GM23338 (cell line): ENCODE data around the gene RAB20. TPM values are rescaled to one million over a fixed set of nuclear protein-coding genes. Genes with fewer than 3 reads are reported as not detected.

Experiments used
- ATAC-seq: fragments of 200-7000 bp; cut with Tn5 transposase; 3 replicates; pipeline ENCODE4 v1.9.1; 2020
- DNase-seq: peaks from one replicate; pipeline ENCODE4 v3.0.0-alpha.2; 2015; ENCODE audit warnings: low spot score
- H2AFZ ChIP-seq: fragments of 200-600 bp; sonication (generic); 2 replicates; pipeline ENCODE4 v1.8.0; 2016; ENCODE audit warnings: antibody characterized with exemption, mild to moderate bottlenecking, moderate library complexity
- H3F3A ChIP-seq: fragments of 200-600 bp; sonication (generic); replicated peaks from 2 replicates; pipeline ENCODE4 v1.8.0; 2017; ENCODE audit warnings: antibody characterized with exemption, mixed run types, low read depth
- H3K27ac ChIP-seq: fragments of 200-600 bp; sonication (generic); 2 replicates; pipeline ENCODE4 v1.6.1; 2016; ENCODE audit warnings: low read depth
- H3K27me3 ChIP-seq: fragments of 200-600 bp; sonication (generic); 2 replicates; pipeline ENCODE4 v1.8.0; 2016; ENCODE audit warnings: mild to moderate bottlenecking, mixed run types, moderate library complexity; ENCODE audit not compliant: insufficient read depth
- H3K36me3 ChIP-seq: fragments of 200-600 bp; sonication (generic); 2 replicates; pipeline ENCODE4 v1.8.0; 2016; ENCODE audit warnings: mild to moderate bottlenecking; ENCODE audit not compliant: insufficient read depth
- H3K4me1 ChIP-seq: fragments of 200-600 bp; sonication (generic); 2 replicates; pipeline ENCODE4 v1.8.0; 2016; ENCODE audit warnings: mild to moderate bottlenecking, moderate library complexity; ENCODE audit not compliant: insufficient read depth
- H3K4me2 ChIP-seq: fragments of 200-600 bp; sonication (generic); 2 replicates; pipeline ENCODE4 v1.7.1; 2017; ENCODE audit warnings: mixed run types
- H3K4me3 ChIP-seq: fragments of 200-600 bp; sonication (generic); 2 replicates; pipeline ENCODE4 v1.6.1; 2016; ENCODE audit warnings: mixed run types
- H3K79me2 ChIP-seq: fragments of 200-600 bp; sonication (generic); replicated peaks from 2 replicates; pipeline ENCODE4 v1.8.0; 2017; ENCODE audit warnings: mild to moderate bottlenecking; ENCODE audit not compliant: insufficient read depth
- H3K9me2 ChIP-seq: fragments of 200-600 bp; sonication (generic); 2 replicates; pipeline ENCODE4 v1.8.0; 2017; ENCODE audit not compliant: insufficient read depth
- H4K20me1 ChIP-seq: fragments of 200-600 bp; sonication (generic); replicated peaks from 2 replicates; pipeline ENCODE4 v1.8.0; 2017; ENCODE audit warnings: mild to moderate bottlenecking; ENCODE audit not compliant: insufficient read depth
- H3K27ac Mint-ChIP-seq: 2 replicates; pipeline ENCODE4 v1.8.0; 2020; ENCODE audit warnings: inconsistent platforms, mild to moderate bottlenecking, moderate library complexity, mixed read lengths
- H3K27me3 Mint-ChIP-seq: 3 replicates; pipeline ENCODE4 v1.8.0; 2022; ENCODE audit warnings: low read depth, mild to moderate bottlenecking, moderate library complexity, mixed read lengths, inconsistent platforms; ENCODE audit not compliant: insufficient read depth, poor library complexity
- H3K36me3 Mint-ChIP-seq: 3 replicates; pipeline ENCODE4 v1.8.0; 2021; ENCODE audit warnings: low read depth, mild to moderate bottlenecking, inconsistent platforms, moderate library complexity, mixed read lengths
- H3K4me1 Mint-ChIP-seq: 3 replicates; pipeline ENCODE4 v1.8.0; 2020; ENCODE audit warnings: mild to moderate bottlenecking, inconsistent platforms, mixed read lengths
- H3K4me3 Mint-ChIP-seq: 3 replicates; pipeline ENCODE4 v1.8.0; 2021; ENCODE audit warnings: moderate library complexity, mild to moderate bottlenecking, inconsistent platforms, mixed read lengths
- H3K9me3 Mint-ChIP-seq: 3 replicates; pipeline ENCODE4 v1.8.0; 2020; ENCODE audit warnings: moderate library complexity, mild to moderate bottlenecking, inconsistent platforms, mixed read lengths
- CREB1 ChIP-seq: fragments of 250-450 bp; sonication (Bioruptor Pico); IDR thresholded peaks from 2 replicates; pipeline ENCODE4 v1.5.0; 2020; ENCODE audit warnings: low read depth, mild to moderate bottlenecking, moderate library complexity
- EZH2 ChIP-seq: fragments of 200-600 bp; sonication (generic); IDR thresholded peaks from one replicate; pipeline ENCODE4 v1.8.0; 2017; ENCODE audit warnings: antibody characterized with exemption, mild to moderate bottlenecking, low read depth; ENCODE audit not compliant: unreplicated experiment
- EZH2phosphoT487 ChIP-seq: fragments of 200-600 bp; sonication (generic); IDR thresholded peaks from one replicate; pipeline ENCODE4 v1.8.1; 2018; ENCODE audit warnings: antibody characterized with exemption; ENCODE audit not compliant: unreplicated experiment
- JUNB ChIP-seq: IDR thresholded peaks from one replicate; pipeline ENCODE4 v1.6.1; 2016; ENCODE audit warnings: antibody characterized with exemption; ENCODE audit not compliant: unreplicated experiment
- NANOG ChIP-seq: IDR thresholded peaks from 2 replicates; pipeline ENCODE4 v1.6.1; 2016; ENCODE audit warnings: antibody characterized with exemption, borderline replicate concordance
- POLR2AphosphoS5 ChIP-seq: IDR thresholded peaks from 2 replicates; pipeline ENCODE4 v1.6.1; 2016; ENCODE audit warnings: antibody characterized with exemption, low read depth
- STAT1 ChIP-seq: IDR thresholded peaks from one replicate; pipeline ENCODE4 v1.6.1; 2016; ENCODE audit warnings: antibody characterized with exemption; ENCODE audit not compliant: unreplicated experiment
- ZNF114 ChIP-seq: fragments of 250-450 bp; sonication (Bioruptor Pico); IDR thresholded peaks from 2 replicates; pipeline ENCODE4 v1.5.0; 2020; ENCODE audit warnings: mild to moderate bottlenecking, moderate library complexity
- ZNF331 ChIP-seq: fragments of 250-450 bp; sonication (Bioruptor Pico); IDR thresholded peaks from 2 replicates; pipeline ENCODE4 v1.5.0; 2020; ENCODE audit warnings: low read depth, mild to moderate bottlenecking, moderate library complexity
- polyA plus RNA-seq: library from polyadenylated mRNA; unstranded; fragments of >200 nt; fragmentation: Nextera tagmentation; extraction: Ambion mirVana; gene quantifications from 2 replicates; pipeline ENCODE4 v1.2.1, GENCODE V29; 2016
- total RNA-seq: library from RNA; depleted of rRNA; stranded (reverse); fragments of >200 nt; shearing (Covaris generic); gene quantifications from 2 replicates; pipeline ENCODE4 v1.2.3, GENCODE V29; 2014
- TF ChIP-seq, protein P1 (sequence below): fragments of 250-450 bp; sonication (Bioruptor Pico); IDR thresholded peaks from 2 replicates; pipeline ENCODE4 v1.5.0; 2020; ENCODE audit warnings: mild to moderate bottlenecking, moderate library complexity
- TF ChIP-seq, protein P2 (sequence below), 2 experiments: fragments of 200-600 bp in 1 of 2; sonication (generic) in 1 of 2; conservative IDR thresholded peaks; 2 replicates each; pipeline versions ENCODE4 v1.5.1 to v1.6.1; 2016 to 2017; ENCODE audit warnings: antibody characterized with exemption in 2 of 2, low read depth in 2 of 2, mild to moderate bottlenecking in 2 of 2, moderate library complexity in 1 of 2
- TF ChIP-seq, protein P3 (sequence below): IDR thresholded peaks from 2 replicates; pipeline ENCODE4 v1.6.1; 2016; ENCODE audit warnings: antibody characterized with exemption
- TF ChIP-seq, protein P4 (sequence below): IDR thresholded peaks from one replicate; pipeline ENCODE4 v1.6.1; 2018; ENCODE audit warnings: antibody characterized with exemption; ENCODE audit not compliant: unreplicated experiment

The RAB20 gene
- total and polyA plus RNA-seq, 2 experiments from 2014 or later: 12.3 to 26.6 TPM

DNA sequence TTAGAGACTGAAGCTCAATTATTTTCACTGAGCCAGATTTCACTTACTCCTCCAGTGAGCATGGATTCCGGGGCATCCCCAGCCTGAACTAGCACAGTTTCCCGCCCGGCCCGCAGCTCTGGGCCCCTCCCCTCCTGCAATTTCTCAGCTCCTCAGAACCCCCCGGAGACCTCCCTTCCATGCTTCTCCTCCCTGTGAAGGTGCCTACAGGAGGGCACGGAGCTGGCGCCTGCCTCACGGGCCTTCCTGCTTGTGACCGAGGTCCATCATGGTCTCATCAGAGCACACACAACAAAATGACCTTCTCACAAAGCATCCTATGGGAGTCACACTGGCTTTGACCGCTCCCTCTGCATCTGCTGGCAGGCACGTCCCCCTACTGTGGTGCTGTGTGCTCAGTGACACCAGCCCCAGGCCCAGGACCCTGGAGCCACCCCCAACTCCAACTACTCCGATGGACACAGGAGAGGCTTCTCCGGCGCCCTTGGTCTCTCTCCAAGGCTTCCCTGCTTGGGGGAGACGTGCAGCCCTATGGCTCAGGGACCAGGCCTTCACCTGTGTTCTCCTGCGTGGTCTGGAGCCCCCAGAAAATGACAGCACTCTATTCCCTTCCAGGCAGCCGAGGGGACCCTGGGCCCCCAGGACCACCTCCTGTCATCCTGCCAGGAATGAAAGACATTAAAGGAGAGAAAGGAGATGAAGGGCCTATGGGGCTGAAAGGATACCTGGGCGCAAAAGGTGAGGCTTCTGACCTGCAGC lies 77.1 kb downstream of the RAB20 start:
- peaks cover 17% of the 10 kb centered on the region for H3F3A ChIP-seq
- TF ChIP-seq JUNB: no peak
- TF ChIP-seq, protein P1, sequence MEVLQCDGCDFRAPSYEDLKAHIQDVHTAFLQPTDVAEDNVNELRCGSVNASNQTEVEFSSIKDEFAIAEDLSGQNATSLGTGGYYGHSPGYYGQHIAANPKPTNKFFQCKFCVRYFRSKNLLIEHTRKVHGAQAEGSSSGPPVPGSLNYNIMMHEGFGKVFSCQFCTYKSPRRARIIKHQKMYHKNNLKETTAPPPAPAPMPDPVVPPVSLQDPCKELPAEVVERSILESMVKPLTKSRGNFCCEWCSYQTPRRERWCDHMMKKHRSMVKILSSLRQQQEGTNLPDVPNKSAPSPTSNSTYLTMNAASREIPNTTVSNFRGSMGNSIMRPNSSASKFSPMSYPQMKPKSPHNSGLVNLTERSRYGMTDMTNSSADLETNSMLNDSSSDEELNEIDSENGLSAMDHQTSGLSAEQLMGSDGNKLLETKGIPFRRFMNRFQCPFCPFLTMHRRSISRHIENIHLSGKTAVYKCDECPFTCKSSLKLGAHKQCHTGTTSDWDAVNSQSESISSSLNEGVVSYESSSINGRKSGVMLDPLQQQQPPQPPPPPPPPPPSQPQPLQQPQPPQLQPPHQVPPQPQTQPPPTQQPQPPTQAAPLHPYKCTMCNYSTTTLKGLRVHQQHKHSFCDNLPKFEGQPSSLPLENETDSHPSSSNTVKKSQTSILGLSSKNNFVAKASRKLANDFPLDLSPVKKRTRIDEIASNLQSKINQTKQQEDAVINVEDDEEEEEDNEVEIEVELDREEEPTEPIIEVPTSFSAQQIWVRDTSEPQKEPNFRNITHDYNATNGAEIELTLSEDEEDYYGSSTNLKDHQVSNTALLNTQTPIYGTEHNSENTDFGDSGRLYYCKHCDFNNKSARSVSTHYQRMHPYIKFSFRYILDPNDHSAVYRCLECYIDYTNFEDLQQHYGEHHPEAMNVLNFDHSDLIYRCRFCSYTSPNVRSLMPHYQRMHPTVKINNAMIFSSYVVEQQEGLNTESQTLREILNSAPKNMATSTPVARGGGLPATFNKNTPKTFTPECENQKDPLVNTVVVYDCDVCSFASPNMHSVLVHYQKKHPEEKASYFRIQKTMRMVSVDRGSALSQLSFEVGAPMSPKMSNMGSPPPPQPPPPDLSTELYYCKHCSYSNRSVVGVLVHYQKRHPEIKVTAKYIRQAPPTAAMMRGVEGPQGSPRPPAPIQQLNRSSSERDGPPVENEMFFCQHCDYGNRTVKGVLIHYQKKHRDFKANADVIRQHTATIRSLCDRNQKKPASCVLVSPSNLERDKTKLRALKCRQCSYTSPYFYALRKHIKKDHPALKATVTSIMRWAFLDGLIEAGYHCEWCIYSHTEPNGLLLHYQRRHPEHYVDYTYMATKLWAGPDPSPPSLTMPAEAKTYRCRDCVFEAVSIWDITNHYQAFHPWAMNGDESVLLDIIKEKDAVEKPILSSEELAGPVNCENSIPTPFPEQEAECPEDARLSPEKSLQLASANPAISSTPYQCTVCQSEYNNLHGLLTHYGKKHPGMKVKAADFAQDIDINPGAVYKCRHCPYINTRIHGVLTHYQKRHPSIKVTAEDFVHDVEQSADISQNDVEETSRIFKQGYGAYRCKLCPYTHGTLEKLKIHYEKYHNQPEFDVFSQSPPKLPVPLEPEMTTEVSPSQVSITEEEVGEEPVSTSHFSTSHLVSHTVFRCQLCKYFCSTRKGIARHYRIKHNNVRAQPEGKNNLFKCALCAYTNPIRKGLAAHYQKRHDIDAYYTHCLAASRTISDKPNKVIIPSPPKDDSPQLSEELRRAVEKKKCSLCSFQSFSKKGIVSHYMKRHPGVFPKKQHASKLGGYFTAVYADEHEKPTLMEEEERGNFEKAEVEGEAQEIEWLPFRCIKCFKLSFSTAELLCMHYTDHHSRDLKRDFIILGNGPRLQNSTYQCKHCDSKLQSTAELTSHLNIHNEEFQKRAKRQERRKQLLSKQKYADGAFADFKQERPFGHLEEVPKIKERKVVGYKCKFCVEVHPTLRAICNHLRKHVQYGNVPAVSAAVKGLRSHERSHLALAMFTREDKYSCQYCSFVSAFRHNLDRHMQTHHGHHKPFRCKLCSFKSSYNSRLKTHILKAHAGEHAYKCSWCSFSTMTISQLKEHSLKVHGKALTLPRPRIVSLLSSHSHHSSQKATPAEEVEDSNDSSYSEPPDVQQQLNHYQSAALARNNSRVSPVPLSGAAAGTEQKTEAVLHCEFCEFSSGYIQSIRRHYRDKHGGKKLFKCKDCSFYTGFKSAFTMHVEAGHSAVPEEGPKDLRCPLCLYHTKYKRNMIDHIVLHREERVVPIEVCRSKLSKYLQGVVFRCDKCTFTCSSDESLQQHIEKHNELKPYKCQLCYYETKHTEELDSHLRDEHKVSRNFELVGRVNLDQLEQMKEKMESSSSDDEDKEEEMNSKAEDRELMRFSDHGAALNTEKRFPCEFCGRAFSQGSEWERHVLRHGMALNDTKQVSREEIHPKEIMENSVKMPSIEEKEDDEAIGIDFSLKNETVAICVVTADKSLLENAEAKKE (CRISPR knock-in tag): no peak
- no peak for TF ChIP-seq EZH2phosphoT487
- no peak for TF ChIP-seq STAT1
- no peak for TF ChIP-seq ZNF114 (CRISPR knock-in tag)
- no peak for TF ChIP-seq ZNF331 (CRISPR knock-in tag)
- TF ChIP-seq, protein P2, sequence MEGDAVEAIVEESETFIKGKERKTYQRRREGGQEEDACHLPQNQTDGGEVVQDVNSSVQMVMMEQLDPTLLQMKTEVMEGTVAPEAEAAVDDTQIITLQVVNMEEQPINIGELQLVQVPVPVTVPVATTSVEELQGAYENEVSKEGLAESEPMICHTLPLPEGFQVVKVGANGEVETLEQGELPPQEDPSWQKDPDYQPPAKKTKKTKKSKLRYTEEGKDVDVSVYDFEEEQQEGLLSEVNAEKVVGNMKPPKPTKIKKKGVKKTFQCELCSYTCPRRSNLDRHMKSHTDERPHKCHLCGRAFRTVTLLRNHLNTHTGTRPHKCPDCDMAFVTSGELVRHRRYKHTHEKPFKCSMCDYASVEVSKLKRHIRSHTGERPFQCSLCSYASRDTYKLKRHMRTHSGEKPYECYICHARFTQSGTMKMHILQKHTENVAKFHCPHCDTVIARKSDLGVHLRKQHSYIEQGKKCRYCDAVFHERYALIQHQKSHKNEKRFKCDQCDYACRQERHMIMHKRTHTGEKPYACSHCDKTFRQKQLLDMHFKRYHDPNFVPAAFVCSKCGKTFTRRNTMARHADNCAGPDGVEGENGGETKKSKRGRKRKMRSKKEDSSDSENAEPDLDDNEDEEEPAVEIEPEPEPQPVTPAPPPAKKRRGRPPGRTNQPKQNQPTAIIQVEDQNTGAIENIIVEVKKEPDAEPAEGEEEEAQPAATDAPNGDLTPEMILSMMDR (conservative IDR thresholded peaks at IDR 0.05; ENCODE audit: low read depth in 2 of 2): no peak
- no peak for TF ChIP-seq CREB1
- TF ChIP-seq EZH2: no peak
- TF ChIP-seq, protein P3, sequence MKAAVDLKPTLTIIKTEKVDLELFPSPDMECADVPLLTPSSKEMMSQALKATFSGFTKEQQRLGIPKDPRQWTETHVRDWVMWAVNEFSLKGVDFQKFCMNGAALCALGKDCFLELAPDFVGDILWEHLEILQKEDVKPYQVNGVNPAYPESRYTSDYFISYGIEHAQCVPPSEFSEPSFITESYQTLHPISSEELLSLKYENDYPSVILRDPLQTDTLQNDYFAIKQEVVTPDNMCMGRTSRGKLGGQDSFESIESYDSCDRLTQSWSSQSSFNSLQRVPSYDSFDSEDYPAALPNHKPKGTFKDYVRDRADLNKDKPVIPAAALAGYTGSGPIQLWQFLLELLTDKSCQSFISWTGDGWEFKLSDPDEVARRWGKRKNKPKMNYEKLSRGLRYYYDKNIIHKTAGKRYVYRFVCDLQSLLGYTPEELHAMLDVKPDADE: no peak
- TF ChIP-seq POLR2AphosphoS5: no peak
- TF ChIP-seq NANOG: no peak
- TF ChIP-seq, protein P4, sequence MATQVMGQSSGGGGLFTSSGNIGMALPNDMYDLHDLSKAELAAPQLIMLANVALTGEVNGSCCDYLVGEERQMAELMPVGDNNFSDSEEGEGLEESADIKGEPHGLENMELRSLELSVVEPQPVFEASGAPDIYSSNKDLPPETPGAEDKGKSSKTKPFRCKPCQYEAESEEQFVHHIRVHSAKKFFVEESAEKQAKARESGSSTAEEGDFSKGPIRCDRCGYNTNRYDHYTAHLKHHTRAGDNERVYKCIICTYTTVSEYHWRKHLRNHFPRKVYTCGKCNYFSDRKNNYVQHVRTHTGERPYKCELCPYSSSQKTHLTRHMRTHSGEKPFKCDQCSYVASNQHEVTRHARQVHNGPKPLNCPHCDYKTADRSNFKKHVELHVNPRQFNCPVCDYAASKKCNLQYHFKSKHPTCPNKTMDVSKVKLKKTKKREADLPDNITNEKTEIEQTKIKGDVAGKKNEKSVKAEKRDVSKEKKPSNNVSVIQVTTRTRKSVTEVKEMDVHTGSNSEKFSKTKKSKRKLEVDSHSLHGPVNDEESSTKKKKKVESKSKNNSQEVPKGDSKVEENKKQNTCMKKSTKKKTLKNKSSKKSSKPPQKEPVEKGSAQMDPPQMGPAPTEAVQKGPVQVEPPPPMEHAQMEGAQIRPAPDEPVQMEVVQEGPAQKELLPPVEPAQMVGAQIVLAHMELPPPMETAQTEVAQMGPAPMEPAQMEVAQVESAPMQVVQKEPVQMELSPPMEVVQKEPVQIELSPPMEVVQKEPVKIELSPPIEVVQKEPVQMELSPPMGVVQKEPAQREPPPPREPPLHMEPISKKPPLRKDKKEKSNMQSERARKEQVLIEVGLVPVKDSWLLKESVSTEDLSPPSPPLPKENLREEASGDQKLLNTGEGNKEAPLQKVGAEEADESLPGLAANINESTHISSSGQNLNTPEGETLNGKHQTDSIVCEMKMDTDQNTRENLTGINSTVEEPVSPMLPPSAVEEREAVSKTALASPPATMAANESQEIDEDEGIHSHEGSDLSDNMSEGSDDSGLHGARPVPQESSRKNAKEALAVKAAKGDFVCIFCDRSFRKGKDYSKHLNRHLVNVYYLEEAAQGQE: no peak
- Mint-ChIP-seq H3K4me3 (no peak overlapping the region), H3K9me3 (no peaks in the 10 kb centered on the region; the same call in 2 of the 3 replicates), H3K4me1 (peaks cover 36% of the 10 kb centered on the region), H3K27ac (peak overlapping the region; percentile 59), H3K27me3 (peaks cover 9% of the 10 kb centered on the region), H3K36me3 (peaks cover 34% of the 10 kb centered on the region)
- ATAC-seq (no peak), DNase-seq (no peak)
- no peaks in the 10 kb centered on the region for H3K27me3 ChIP-seq
- H3K9me2 ChIP-seq: no peaks in the 10 kb centered on the region; the same call in 1 of the 2 replicates
- H3K27ac ChIP-seq: peak overlapping the region; percentile 97
- peaks cover 33% of the 10 kb centered on the region for H3K4me1 ChIP-seq
- H2AFZ ChIP-seq: no peak overlapping the region
- H3K36me3 ChIP-seq: 0 out of 2 replicates have a peak, but pooled peaks cover 3% of the 10 kb centered on the region
- no peaks in the 10 kb centered on the region for H4K20me1 ChIP-seq
- no peaks in the 10 kb centered on the region for H3K79me2 ChIP-seq
- H3K4me2 ChIP-seq: peak overlapping the region; percentile 48; the same call in 1 of the 2 replicates
- H3K4me3 ChIP-seq: no peak overlapping the region
